ENCODE data around the gene ANO3.

The ANO3 gene

DNA sequence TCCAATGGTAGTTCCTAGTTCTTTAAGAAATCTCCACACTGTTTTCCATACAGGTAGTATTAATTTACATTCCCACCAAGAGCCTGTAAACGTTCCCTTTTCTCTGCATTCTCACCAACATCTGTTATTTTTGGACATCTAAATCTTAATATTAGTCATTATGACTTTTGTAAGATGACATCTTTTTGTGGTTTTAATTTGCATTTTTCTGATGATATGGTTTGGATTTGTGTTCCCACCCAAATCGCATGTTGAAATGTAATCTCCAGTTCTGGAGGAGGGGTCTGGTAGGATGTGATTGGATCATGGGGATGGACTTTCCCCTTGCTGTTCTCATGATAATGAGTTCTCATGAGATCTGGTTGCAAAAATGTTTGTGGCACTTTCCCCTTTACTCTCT lies 151.2 kb downstream of the ANO3 start:
- Histone ChIP-seq H3K9ac (ENCODE audit: insufficient read length, low read depth) (no peak overlapping the region), H3K4me3 (ENCODE audit: insufficient read length, low read depth) (no peak overlapping the region), H3K27me3 (ENCODE audit: insufficient read depth, insufficient read length) (no peaks in the 10 kb centered on the region), H3K4me1 (ENCODE audit: insufficient read depth, insufficient read length) (no peaks in the 10 kb centered on the region), H3K9me3 (ENCODE audit: insufficient read depth, low read length) (peaks cover 11% of the 10 kb centered on the region; the same call in 1 of the 2 replicates), H3K36me3 (ENCODE audit: insufficient read depth, insufficient read length, low read length) (no peaks in the 10 kb centered on the region)
- TF ChIP-seq ZNF274 (IDR thresholded peaks at IDR 0.05; ENCODE audit: low read depth, low read length) (no peak), YY1 (IDR thresholded peaks at IDR 0.05; ENCODE audit: insufficient read depth, insufficient read length) (no peak), SUZ12 (IDR thresholded peaks at IDR 0.05; ENCODE audit: extremely low read depth, insufficient read depth, insufficient read length) (no peak)
- DNase-seq (ENCODE audit: low read depth, low spot score), result no peak

DNA sequence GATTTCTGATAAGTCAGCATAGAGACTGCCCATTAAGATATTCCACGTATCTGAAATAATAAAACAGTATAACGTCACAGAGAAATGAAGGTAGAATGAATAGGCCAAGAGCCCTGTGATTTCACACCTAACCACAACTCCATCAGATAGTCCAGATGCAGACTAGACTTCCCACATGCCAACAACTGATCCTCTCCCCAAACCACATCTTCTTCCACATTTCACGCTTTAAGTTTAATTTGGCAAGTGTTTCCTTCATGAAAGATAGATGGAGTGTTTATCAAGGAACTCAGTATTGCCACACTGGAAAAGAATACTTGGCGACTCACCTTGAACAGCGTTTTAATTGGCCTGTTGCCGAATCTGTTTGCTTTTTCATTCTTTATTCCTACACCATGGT lies 158.6 kb downstream of the ANO3 start:
- H3K36me3 ChIP-seq (ENCODE audit: insufficient read depth, insufficient read length, low read length), result no peaks in the 10 kb centered on the region
- H3K4me3 ChIP-seq (ENCODE audit: insufficient read length, low read depth), result no peak overlapping the region
- H3K9ac ChIP-seq (ENCODE audit: insufficient read length, low read depth), result no peak overlapping the region
- no peaks in the 10 kb centered on the region for H3K27me3 ChIP-seq (ENCODE audit: insufficient read depth, insufficient read length)
- no peaks in the 10 kb centered on the region for H3K4me1 ChIP-seq (ENCODE audit: insufficient read depth, insufficient read length)
- DNase-seq (ENCODE audit: low read depth, low spot score), result no peak
- H3K9me3 ChIP-seq (ENCODE audit: insufficient read depth, low read length), result no peaks in the 10 kb centered on the region
- no peak for TF ChIP-seq ZNF274 (IDR thresholded peaks at IDR 0.05; ENCODE audit: low read depth, low read length)
- no peak for TF ChIP-seq YY1 (IDR thresholded peaks at IDR 0.05; ENCODE audit: insufficient read depth, insufficient read length)
- no peak for TF ChIP-seq SUZ12 (IDR thresholded peaks at IDR 0.05; ENCODE audit: extremely low read depth, insufficient read depth, insufficient read length)

DNA sequence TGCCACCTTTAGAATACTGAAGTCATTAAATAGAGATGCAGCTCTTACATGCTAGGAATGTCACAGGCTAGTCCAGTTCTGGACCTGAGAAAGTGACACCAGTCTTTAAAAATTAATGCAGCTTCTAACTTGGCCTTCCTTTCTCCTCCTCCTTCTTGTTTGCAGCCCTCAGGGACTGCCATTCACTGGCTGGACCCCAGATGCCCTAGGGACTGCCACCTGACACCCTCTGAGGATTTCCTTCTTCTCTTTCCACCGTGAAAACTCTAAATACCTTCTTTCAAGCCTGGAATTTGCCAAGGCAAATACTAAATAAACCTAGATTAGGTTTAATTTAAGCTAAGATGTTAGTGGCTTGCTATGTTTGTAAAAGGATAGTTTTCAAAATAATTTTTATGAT lies 161.7 kb downstream of the ANO3 start:
- Histone ChIP-seq H3K4me1 (ENCODE audit: insufficient read depth, insufficient read length) (no peaks in the 10 kb centered on the region), H3K9ac (ENCODE audit: insufficient read length, low read depth) (no peak overlapping the region), H3K27me3 (ENCODE audit: insufficient read depth, insufficient read length) (no peaks in the 10 kb centered on the region), H3K9me3 (ENCODE audit: insufficient read depth, low read length) (no peaks in the 10 kb centered on the region), H3K36me3 (ENCODE audit: insufficient read depth, insufficient read length, low read length) (no peaks in the 10 kb centered on the region), H3K4me3 (ENCODE audit: insufficient read length, low read depth) (no peak overlapping the region)
- DNase-seq (ENCODE audit: low read depth, low spot score), result no peak
- no peak for TF ChIP-seq SUZ12 (IDR thresholded peaks at IDR 0.05; ENCODE audit: extremely low read depth, insufficient read depth, insufficient read length)
- TF ChIP-seq YY1 (IDR thresholded peaks at IDR 0.05; ENCODE audit: insufficient read depth, insufficient read length), result no peak
- TF ChIP-seq ZNF274 (IDR thresholded peaks at IDR 0.05; ENCODE audit: low read depth, low read length), result no peak

DNA sequence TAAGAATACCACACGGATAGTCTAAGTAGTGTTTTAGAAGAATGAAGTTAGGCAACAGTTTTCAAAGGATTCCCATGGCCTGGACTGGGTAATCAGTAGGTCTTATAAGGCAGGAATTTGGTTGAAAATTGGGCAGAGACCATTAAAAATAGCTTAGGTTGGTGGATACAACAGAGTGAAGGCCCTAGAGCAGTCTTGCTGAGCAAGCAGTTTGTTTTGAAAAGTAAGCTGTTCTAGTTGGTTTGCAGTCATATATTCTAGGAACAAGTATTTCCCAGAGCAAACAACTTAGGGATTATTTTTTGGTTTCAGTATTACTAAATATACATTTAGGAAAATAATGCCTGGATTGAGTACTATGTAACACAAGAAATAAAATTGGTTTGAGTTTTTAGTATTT lies 175.3 kb downstream of the ANO3 start:
- no peaks in the 10 kb centered on the region for H3K9me3 ChIP-seq (ENCODE audit: insufficient read depth, low read length)
- TF ChIP-seq ZNF274 (IDR thresholded peaks at IDR 0.05; ENCODE audit: low read depth, low read length), result no peak
- TF ChIP-seq SUZ12 (IDR thresholded peaks at IDR 0.05; ENCODE audit: extremely low read depth, insufficient read depth, insufficient read length), result no peak
- TF ChIP-seq YY1 (IDR thresholded peaks at IDR 0.05; ENCODE audit: insufficient read depth, insufficient read length), result no peak
- no peaks in the 10 kb centered on the region for H3K36me3 ChIP-seq (ENCODE audit: insufficient read depth, insufficient read length, low read length)
- H3K27me3 ChIP-seq (ENCODE audit: insufficient read depth, insufficient read length), result no peaks in the 10 kb centered on the region
- H3K4me1 ChIP-seq (ENCODE audit: insufficient read depth, insufficient read length), result no peaks in the 10 kb centered on the region
- H3K4me3 ChIP-seq (ENCODE audit: insufficient read length, low read depth), result no peak overlapping the region
- DNase-seq (ENCODE audit: low read depth, low spot score), result no peak
- no peak overlapping the region for H3K9ac ChIP-seq (ENCODE audit: insufficient read length, low read depth)

DNA sequence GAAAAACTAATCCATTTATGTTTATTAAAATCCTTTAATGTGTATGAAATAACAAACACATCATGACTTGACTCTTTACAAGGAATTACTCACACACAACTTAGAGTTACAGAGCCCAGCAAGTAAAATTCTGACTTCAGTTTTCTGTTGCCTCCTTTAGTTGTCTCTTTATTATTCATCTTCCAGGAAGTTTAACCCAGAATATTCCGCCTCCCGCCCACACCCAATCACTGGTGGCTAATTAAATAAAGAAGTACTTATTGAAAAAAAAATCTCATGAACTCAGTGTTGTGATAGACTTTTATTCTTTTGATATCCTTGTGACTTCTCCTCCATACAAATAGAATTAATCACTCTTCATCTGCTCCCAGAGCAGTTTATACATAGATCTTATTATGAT lies 178.2 kb downstream of the ANO3 start:
- Histone ChIP-seq H3K9me3 (ENCODE audit: insufficient read depth, low read length) (no peaks in the 10 kb centered on the region), H3K27me3 (ENCODE audit: insufficient read depth, insufficient read length) (no peaks in the 10 kb centered on the region), H3K4me1 (ENCODE audit: insufficient read depth, insufficient read length) (no peaks in the 10 kb centered on the region), H3K36me3 (ENCODE audit: insufficient read depth, insufficient read length, low read length) (no peaks in the 10 kb centered on the region), H3K4me3 (ENCODE audit: insufficient read length, low read depth) (no peak overlapping the region), H3K9ac (ENCODE audit: insufficient read length, low read depth) (no peak overlapping the region)
- TF ChIP-seq YY1 (IDR thresholded peaks at IDR 0.05; ENCODE audit: insufficient read depth, insufficient read length) (no peak), ZNF274 (IDR thresholded peaks at IDR 0.05; ENCODE audit: low read depth, low read length) (no peak), SUZ12 (IDR thresholded peaks at IDR 0.05; ENCODE audit: extremely low read depth, insufficient read depth, insufficient read length) (no peak)
- no peak for DNase-seq (ENCODE audit: low read depth, low spot score)

DNA sequence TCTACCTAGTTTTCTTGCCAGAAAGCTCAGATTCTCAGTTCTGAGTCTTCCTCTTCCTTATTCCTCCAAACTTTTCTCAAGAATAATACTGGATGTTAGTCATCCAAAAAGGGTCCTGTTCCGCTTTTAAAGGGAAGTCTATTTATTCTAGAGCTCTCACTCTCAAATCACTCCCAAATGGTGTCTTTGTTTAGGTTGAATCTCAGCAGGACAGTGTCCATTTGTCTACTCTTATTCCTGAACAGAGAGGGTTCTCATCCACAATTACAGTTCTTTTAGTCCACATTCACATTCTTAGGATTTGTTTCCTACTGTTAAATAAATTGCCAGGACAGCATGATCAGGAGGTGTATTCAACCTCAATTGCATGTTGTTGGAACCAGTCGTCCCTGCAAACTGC lies 178.8 kb downstream of the ANO3 start:
- no peak overlapping the region for H3K4me3 ChIP-seq (ENCODE audit: insufficient read length, low read depth)
- DNase-seq (ENCODE audit: low read depth, low spot score), result no peak
- no peaks in the 10 kb centered on the region for H3K4me1 ChIP-seq (ENCODE audit: insufficient read depth, insufficient read length)
- no peak overlapping the region for H3K9ac ChIP-seq (ENCODE audit: insufficient read length, low read depth)
- no peaks in the 10 kb centered on the region for H3K9me3 ChIP-seq (ENCODE audit: insufficient read depth, low read length)
- H3K27me3 ChIP-seq (ENCODE audit: insufficient read depth, insufficient read length), result no peaks in the 10 kb centered on the region
- H3K36me3 ChIP-seq (ENCODE audit: insufficient read depth, insufficient read length, low read length), result no peaks in the 10 kb centered on the region
- TF ChIP-seq YY1 (IDR thresholded peaks at IDR 0.05; ENCODE audit: insufficient read depth, insufficient read length), result no peak
- no peak for TF ChIP-seq ZNF274 (IDR thresholded peaks at IDR 0.05; ENCODE audit: low read depth, low read length)
- no peak for TF ChIP-seq SUZ12 (IDR thresholded peaks at IDR 0.05; ENCODE audit: extremely low read depth, insufficient read depth, insufficient read length)

DNA sequence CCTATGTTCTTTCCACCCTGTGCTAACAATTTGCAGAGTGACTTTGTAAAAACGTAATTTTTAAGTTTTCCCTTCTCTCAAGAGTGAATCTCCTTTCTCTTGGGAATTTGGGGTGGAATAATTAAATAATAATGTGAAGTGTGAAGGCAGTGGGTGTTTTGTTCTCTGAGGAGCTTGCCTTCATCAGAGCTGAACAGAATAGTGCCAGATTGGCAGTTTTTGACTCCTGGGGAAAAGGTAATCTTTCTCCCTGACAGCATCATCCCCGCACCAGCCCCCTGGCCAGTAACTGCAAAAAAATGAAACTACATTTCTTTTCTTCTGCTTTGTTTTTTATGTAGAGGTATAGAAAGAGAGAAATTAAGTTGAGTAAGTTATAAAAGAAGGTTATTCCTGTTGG lies 180.3 kb downstream of the ANO3 start:
- TF ChIP-seq SUZ12 (IDR thresholded peaks at IDR 0.05; ENCODE audit: extremely low read depth, insufficient read depth, insufficient read length) (no peak), YY1 (IDR thresholded peaks at IDR 0.05; ENCODE audit: insufficient read depth, insufficient read length) (no peak), ZNF274 (IDR thresholded peaks at IDR 0.05; ENCODE audit: low read depth, low read length) (no peak)
- no peak overlapping the region for H3K9ac ChIP-seq (ENCODE audit: insufficient read length, low read depth)
- H3K9me3 ChIP-seq (ENCODE audit: insufficient read depth, low read length), result no peaks in the 10 kb centered on the region
- DNase-seq (ENCODE audit: low read depth, low spot score), result no peak
- H3K36me3 ChIP-seq (ENCODE audit: insufficient read depth, insufficient read length, low read length), result no peaks in the 10 kb centered on the region
- no peaks in the 10 kb centered on the region for H3K27me3 ChIP-seq (ENCODE audit: insufficient read depth, insufficient read length)
- H3K4me3 ChIP-seq (ENCODE audit: insufficient read length, low read depth), result no peak overlapping the region
- H3K4me1 ChIP-seq (ENCODE audit: insufficient read depth, insufficient read length), result no peaks in the 10 kb centered on the region

DNA sequence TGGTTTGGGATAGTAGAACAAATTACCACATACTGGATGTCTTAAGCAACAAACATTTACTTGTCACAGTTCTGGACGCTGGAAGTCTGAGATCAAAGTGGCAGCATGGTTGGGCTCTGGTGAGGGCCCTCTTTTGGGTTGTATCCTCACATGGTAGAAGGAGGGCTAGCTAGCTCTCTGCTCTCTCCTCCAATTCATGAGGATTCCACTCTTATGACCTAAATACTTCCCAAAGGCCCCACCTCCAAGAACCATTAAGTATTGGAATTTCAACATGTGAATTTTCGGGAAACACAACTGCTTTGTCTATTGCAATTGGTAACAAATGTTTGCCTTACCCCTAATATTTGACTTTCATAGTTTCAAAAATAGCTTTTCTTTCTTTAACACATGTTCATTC lies 187.5 kb downstream of the ANO3 start:
- no peak for TF ChIP-seq SUZ12 (IDR thresholded peaks at IDR 0.05; ENCODE audit: extremely low read depth, insufficient read depth, insufficient read length)
- H3K4me1 ChIP-seq (ENCODE audit: insufficient read depth, insufficient read length), result no peaks in the 10 kb centered on the region
- no peak overlapping the region for H3K4me3 ChIP-seq (ENCODE audit: insufficient read length, low read depth)
- no peak for DNase-seq (ENCODE audit: low read depth, low spot score)
- peaks cover 2% of the 10 kb centered on the region for H3K27me3 ChIP-seq (ENCODE audit: insufficient read depth, insufficient read length)
- H3K9me3 ChIP-seq (ENCODE audit: insufficient read depth, low read length), result peaks cover 4% of the 10 kb centered on the region; the same call in 1 of the 2 replicates
- H3K9ac ChIP-seq (ENCODE audit: insufficient read length, low read depth), result no peak overlapping the region
- no peaks in the 10 kb centered on the region for H3K36me3 ChIP-seq (ENCODE audit: insufficient read depth, insufficient read length, low read length)

All from NT2/D1 (cell line).